KMS-11 (cell line): ENCODE data around the gene TPD52L3.
A peak's percentile ranks its signal among the peaks of the same experiment; 100 is the strongest.

Experiments
- H2AFZ ChIP-seq: fragments of 200-600 bp; sonication (generic); 2 replicates; pipeline ENCODE4 v1.6.1; 2016; ENCODE audit warnings: antibody characterized with exemption, mixed run types, low read depth
- H3K27ac ChIP-seq: fragments of 200-600 bp; sonication (generic); 2 replicates; pipeline ENCODE4 v1.6.1; 2016; ENCODE audit warnings: mild to moderate bottlenecking, mixed run types
- H3K27me3 ChIP-seq: fragments of 200-600 bp; sonication (generic); 2 replicates; pipeline ENCODE4 v1.6.1; 2017; ENCODE audit warnings: mild to moderate bottlenecking, low read depth, mixed run types, moderate library complexity; ENCODE audit not compliant: insufficient read depth
- H3K36me3 ChIP-seq: fragments of 200-600 bp; sonication (generic); 2 replicates; pipeline ENCODE4 v1.6.1; 2017; ENCODE audit warnings: mild to moderate bottlenecking, mixed run types; ENCODE audit not compliant: insufficient read depth
- H3K4me1 ChIP-seq: fragments of 200-600 bp; sonication (generic); 2 replicates; pipeline ENCODE4 v1.6.1; 2016; ENCODE audit warnings: mild to moderate bottlenecking, low read depth, mixed run types; ENCODE audit not compliant: poor library complexity, severe bottlenecking
- H3K4me2 ChIP-seq: fragments of 200-600 bp; sonication (generic); 2 replicates; pipeline ENCODE4 v1.7.0; 2016; ENCODE audit warnings: mild to moderate bottlenecking, mixed run types
- H3K4me3 ChIP-seq: fragments of 200-600 bp; sonication (generic); IDR thresholded peaks from 2 replicates; pipeline ENCODE4 v1.6.1; 2017; ENCODE audit warnings: low read depth, low read length, mixed read lengths; ENCODE audit not compliant: insufficient read depth
- H3K79me2 ChIP-seq: fragments of 200-600 bp; sonication (generic); 2 replicates; pipeline ENCODE4 v1.6.1; 2016; ENCODE audit warnings: low read depth, mixed run types; ENCODE audit not compliant: insufficient read depth
- H3K9ac ChIP-seq: fragments of 200-600 bp; sonication (generic); 2 replicates; pipeline ENCODE4 v1.6.1; 2016; ENCODE audit warnings: mild to moderate bottlenecking, mixed run types
- H4K20me1 ChIP-seq: fragments of 200-600 bp; sonication (generic); 2 replicates; pipeline ENCODE4 v1.6.1; 2016; ENCODE audit warnings: mild to moderate bottlenecking, mixed run types; ENCODE audit not compliant: insufficient read depth
- TF ChIP-seq, protein P1 (sequence below): fragments of 200-600 bp; sonication (generic); conservative IDR thresholded peaks from 2 replicates; pipeline ENCODE4 v1.6.1; 2017; ENCODE audit warnings: low read depth, mild to moderate bottlenecking, antibody characterized with exemption, low read length, moderate library complexity, mixed read lengths

Gene TPD52L3

DNA sequence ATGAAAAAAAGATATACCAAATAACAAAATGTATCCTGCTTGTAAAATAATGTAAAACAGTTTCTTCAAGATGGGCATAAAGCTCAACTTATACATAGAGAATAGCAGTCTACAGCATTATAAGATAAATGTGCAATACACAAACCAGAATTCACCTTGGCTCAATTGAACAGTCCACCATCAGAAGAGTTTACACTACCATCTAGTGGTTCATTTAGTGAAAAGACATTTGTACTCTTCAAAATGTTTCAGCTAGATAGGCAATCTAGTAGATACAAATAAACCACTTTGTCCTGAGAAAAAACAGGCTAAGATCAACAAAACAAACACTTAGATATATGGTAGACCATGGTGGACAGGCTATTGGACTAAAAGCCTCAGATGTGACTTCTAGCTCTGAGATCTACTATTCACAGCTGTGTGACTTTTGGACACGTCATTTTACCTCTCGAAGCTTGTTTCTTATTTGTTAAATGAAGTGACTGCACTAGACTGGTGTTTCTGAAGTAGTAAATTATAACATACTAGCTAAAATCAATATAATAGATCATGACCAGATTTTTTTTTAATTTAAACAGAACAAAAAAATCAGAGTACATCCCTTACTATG, 22.1 kb upstream of the TPD52L3 start:
- no peak overlapping the region for H3K27ac ChIP-seq

DNA sequence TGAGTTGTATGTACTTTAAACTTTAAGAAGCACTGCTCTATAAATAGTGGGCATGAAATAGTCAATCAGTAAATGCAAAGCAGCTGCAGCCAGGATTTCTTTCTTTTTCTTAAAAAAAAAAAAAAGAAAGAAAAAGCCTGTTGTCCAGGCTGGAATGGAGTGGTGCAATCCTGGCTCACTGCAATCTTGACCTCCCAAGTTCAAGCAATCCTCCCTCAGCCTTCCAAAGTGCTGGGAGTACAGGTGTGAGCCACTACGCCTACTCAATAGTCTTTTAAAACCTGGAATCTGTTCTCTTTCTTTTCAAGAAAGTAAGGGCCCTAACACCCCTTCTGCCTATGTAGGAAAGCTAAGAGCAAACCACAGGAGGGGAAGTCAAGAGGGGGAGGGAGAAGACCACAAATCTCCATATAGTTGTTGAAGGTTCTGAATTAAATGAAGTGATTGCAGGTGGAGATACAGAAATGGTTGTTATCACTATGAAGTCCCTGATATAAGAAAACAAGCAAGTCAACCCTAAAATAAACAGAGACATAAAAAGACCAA, 20.6 kb upstream of the TPD52L3 start:
- H3K27me3 ChIP-seq = no peaks in the 10 kb centered on the region
- H3K4me1 ChIP-seq = no peaks in the 10 kb centered on the region
- H3K9ac ChIP-seq = no peak overlapping the region
- no peaks in the 10 kb centered on the region for H3K79me2 ChIP-seq
- no peaks in the 10 kb centered on the region for H3K36me3 ChIP-seq
- TF ChIP-seq, protein P1, sequence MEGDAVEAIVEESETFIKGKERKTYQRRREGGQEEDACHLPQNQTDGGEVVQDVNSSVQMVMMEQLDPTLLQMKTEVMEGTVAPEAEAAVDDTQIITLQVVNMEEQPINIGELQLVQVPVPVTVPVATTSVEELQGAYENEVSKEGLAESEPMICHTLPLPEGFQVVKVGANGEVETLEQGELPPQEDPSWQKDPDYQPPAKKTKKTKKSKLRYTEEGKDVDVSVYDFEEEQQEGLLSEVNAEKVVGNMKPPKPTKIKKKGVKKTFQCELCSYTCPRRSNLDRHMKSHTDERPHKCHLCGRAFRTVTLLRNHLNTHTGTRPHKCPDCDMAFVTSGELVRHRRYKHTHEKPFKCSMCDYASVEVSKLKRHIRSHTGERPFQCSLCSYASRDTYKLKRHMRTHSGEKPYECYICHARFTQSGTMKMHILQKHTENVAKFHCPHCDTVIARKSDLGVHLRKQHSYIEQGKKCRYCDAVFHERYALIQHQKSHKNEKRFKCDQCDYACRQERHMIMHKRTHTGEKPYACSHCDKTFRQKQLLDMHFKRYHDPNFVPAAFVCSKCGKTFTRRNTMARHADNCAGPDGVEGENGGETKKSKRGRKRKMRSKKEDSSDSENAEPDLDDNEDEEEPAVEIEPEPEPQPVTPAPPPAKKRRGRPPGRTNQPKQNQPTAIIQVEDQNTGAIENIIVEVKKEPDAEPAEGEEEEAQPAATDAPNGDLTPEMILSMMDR = no peak
- H2AFZ ChIP-seq = no peak overlapping the region
- H4K20me1 ChIP-seq = no peaks in the 10 kb centered on the region
- no peak overlapping the region for H3K4me3 ChIP-seq
- H3K4me2 ChIP-seq = no peak overlapping the region
- no peak overlapping the region for H3K27ac ChIP-seq

More for the DNA sequence above, 22.1 kb upstream of the TPD52L3 start:
- H3K79me2 ChIP-seq = no peaks in the 10 kb centered on the region
- no peak overlapping the region for H2AFZ ChIP-seq
- H3K4me1 ChIP-seq = no peaks in the 10 kb centered on the region
- no peak overlapping the region for H3K9ac ChIP-seq
- no peak overlapping the region for H3K4me2 ChIP-seq
- no peaks in the 10 kb centered on the region for H3K36me3 ChIP-seq
- no peaks in the 10 kb centered on the region for H4K20me1 ChIP-seq
- no peak overlapping the region for H3K4me3 ChIP-seq
- TF ChIP-seq, protein P1 = peak; percentile 69
- H3K27me3 ChIP-seq = no peaks in the 10 kb centered on the region

DNA sequence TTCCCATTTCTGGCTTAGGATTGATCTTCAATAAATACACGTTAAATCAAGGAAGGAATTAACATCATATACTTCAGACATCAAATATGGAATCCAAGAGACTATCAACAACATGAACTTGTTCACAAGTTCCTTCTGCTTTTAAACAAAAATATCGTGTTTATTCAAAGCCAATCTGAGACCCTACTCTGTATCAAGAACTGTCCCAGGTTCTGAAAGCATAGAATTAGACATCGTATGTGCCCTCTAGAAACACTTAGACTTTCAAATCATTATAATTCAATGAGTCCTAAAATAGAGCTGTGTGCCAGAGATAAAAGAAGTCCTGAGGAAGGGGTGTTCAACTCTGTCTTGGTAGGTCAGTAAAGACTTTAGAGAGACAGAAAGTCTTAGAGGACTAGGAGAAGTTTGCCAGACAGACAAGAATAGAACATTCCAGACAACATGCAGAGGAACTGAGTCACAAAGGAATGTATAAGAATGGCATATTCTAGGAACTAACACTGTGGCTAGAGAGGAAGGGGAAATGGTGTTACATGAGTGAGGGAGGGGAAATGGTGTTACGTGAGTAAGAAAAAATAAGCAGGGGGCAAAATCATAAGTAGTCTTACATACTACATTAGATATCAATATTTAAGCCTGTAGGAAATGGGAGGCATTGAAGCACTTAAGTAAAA, 2.9 kb downstream of the TPD52L3 start:
- H3K79me2 ChIP-seq = no peaks in the 10 kb centered on the region
- H3K36me3 ChIP-seq = no peaks in the 10 kb centered on the region
- H2AFZ ChIP-seq = no peak overlapping the region
- no peaks in the 10 kb centered on the region for H4K20me1 ChIP-seq
- H3K27me3 ChIP-seq = no peaks in the 10 kb centered on the region
- no peak overlapping the region for H3K9ac ChIP-seq
- no peak overlapping the region for H3K27ac ChIP-seq
- TF ChIP-seq, protein P1 = no peak
- H3K4me1 ChIP-seq = no peaks in the 10 kb centered on the region
- H3K4me2 ChIP-seq = no peak overlapping the region
- no peak overlapping the region for H3K4me3 ChIP-seq

DNA sequence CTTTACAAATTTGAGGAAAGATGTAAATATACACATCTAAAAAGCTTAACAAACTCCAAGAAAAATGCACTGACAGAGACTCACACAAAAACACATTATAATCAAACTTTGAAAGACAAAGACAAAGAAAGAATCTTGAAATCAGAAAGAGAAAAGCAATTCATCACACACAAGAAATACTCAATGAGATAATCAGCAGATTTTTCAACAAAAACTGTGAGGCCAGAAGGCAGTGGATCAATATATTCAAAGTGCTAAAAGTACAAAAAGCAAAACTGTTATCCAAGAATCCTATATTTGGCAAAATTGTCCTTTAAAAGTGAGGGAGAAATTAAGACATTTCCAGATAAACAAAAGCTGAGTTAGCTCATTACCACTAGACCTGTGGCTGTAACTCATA, 6.1 kb downstream of the TPD52L3 start:
- no peaks in the 10 kb centered on the region for H3K4me1 ChIP-seq
- TF ChIP-seq, protein P1 = no peak
- H3K27ac ChIP-seq = no peak overlapping the region
- H3K27me3 ChIP-seq = no peaks in the 10 kb centered on the region
- H4K20me1 ChIP-seq = no peaks in the 10 kb centered on the region
- no peak overlapping the region for H3K9ac ChIP-seq
- no peaks in the 10 kb centered on the region for H3K36me3 ChIP-seq
- no peak overlapping the region for H3K4me3 ChIP-seq
- no peak overlapping the region for H2AFZ ChIP-seq
- H3K4me2 ChIP-seq = no peak overlapping the region
- H3K79me2 ChIP-seq = no peaks in the 10 kb centered on the region
